IMR-90 (cell line): ENCODE results near the gene DUS1L. TPM values are rescaled to one million over a fixed set of nuclear protein-coding genes. Genes with fewer than 3 reads are reported as not detected.

Experiments used
- ATAC-seq: fragments of 200-7000 bp; cut with Tn5 transposase; 2 replicates; pipeline ENCODE4 v1.9.1; 2020; ENCODE audit warnings: low read depth, mild to moderate bottlenecking, moderate library complexity
- BruUV-seq: library from RNA; stranded (reverse); fragments of 400-500 nt; replicated peaks from 2 replicates; lab custom pipeline; 2021; lab: Mats Ljungman, UMichigan
- CTCF ChIA-PET: fragments of 300-600 bp; formaldehyde crosslinking; extraction: SDS; loops from one replicate; lab custom pipeline; 2021; ENCODE audit warnings: antibody characterized with exemption; lab: Yijun Ruan, JAX
- POLR2A ChIA-PET: fragments of 300-600 bp; sonication (Branson Sonifier 250); formaldehyde crosslinking; loops from one replicate; lab custom pipeline; 2022; ENCODE audit warnings: antibody characterized with exemption; ENCODE audit not compliant: unreplicated experiment; lab: Charles Lee
- DNase-seq: peaks from one replicate; pipeline ENCODE4 v3.0.0; 2013
- H2AFZ ChIP-seq: replicated peaks from 2 replicates; pipeline ENCODE3; 2013; ENCODE audit warnings: low read length, mild to moderate bottlenecking; ENCODE audit not compliant: poor library complexity
- H2AK5ac ChIP-seq: 2 replicates; pipeline ENCODE4 v1.6.1; 2013; ENCODE audit warnings: low read depth, low read length, inconsistent platforms
- H2AK9ac ChIP-seq: replicated peaks from 2 replicates; pipeline ENCODE3; 2013; ENCODE audit warnings: mild to moderate bottlenecking, low read depth, low read length, moderate library complexity; ENCODE audit not compliant: poor library complexity
- H2BK120ac ChIP-seq: 2 replicates; pipeline ENCODE4 v1.6.1; 2013; ENCODE audit warnings: low read depth, low read length, inconsistent platforms
- H2BK15ac ChIP-seq: 3 replicates; pipeline ENCODE4 v1.6.1; 2013; ENCODE audit warnings: low read depth, low read length, inconsistent platforms
- H2BK20ac ChIP-seq: 2 replicates; pipeline ENCODE4 v1.6.1; 2013; ENCODE audit warnings: low read depth, mild to moderate bottlenecking, inconsistent platforms, low read length, moderate library complexity
- H2BK5ac ChIP-seq: 2 replicates; pipeline ENCODE4 v1.6.1; 2013; ENCODE audit warnings: mild to moderate bottlenecking, low read depth, low read length, inconsistent platforms; ENCODE audit not compliant: poor library complexity, severe bottlenecking
- H3K14ac ChIP-seq: replicated peaks from 2 replicates; pipeline ENCODE4 v1.6.1; 2013; ENCODE audit warnings: low read depth, low read length, inconsistent platforms
- H3K18ac ChIP-seq: 2 replicates; pipeline ENCODE4 v1.6.1; 2013; ENCODE audit warnings: low read depth, low read length, control low read depth
- H3K23ac ChIP-seq: 2 replicates; pipeline ENCODE4 v1.6.1; 2013; ENCODE audit warnings: low read depth, low read length, inconsistent platforms
- H3K27ac ChIP-seq: 2 replicates; pipeline ENCODE4 v1.5.1; 2013; ENCODE audit warnings: mild to moderate bottlenecking, control low read depth, low read length; ENCODE audit not compliant: insufficient read depth
- H3K27me3 ChIP-seq: 2 replicates; pipeline ENCODE4 v1.6.1; 2013; ENCODE audit warnings: low read length; ENCODE audit not compliant: control insufficient read depth, insufficient read depth
- H3K36me3 ChIP-seq: 2 replicates; pipeline ENCODE4 v1.6.1; 2013; ENCODE audit warnings: low read length, mixed read lengths; ENCODE audit not compliant: control insufficient read depth, insufficient read depth
- H3K4ac ChIP-seq: 2 replicates; pipeline ENCODE4 v1.6.1; 2013; ENCODE audit warnings: low read depth, low read length, inconsistent platforms
- H3K4me1 ChIP-seq: 2 replicates; pipeline ENCODE4 v1.6.1; 2013; ENCODE audit warnings: low read length, mixed read lengths; ENCODE audit not compliant: control insufficient read depth, insufficient read depth
- H3K4me2 ChIP-seq: 2 replicates; pipeline ENCODE4 v1.6.1; 2013; ENCODE audit warnings: low read depth, mild to moderate bottlenecking, control low read depth, low read length, moderate library complexity
- H3K4me3 ChIP-seq: 2 replicates; pipeline ENCODE4 v1.5.1; 2013; ENCODE audit warnings: low read depth, mild to moderate bottlenecking, control low read depth, low read length, moderate library complexity; ENCODE audit not compliant: insufficient read depth
- H3K56ac ChIP-seq: 2 replicates; pipeline ENCODE4 v1.6.1; 2013; ENCODE audit warnings: low read length, inconsistent platforms; ENCODE audit not compliant: insufficient read depth; ENCODE audit errors: extremely low read depth
- H3K79me1 ChIP-seq, 2 experiments: 2 replicates each; pipeline ENCODE4 v1.6.1; 2013; ENCODE audit warnings: low read length in 2 of 2, inconsistent platforms in 1 of 2, low read depth in 1 of 2
- H3K9ac ChIP-seq: 2 replicates; pipeline ENCODE4 v1.6.1; 2013; ENCODE audit warnings: low read depth, low read length, control low read depth
- H3K9me1 ChIP-seq: 2 replicates; pipeline ENCODE4 v1.6.1; 2013; ENCODE audit warnings: low read length, inconsistent platforms; ENCODE audit not compliant: insufficient read depth
- H3K9me3 ChIP-seq: 2 replicates; pipeline ENCODE4 v1.6.1; 2013; ENCODE audit warnings: low read length; ENCODE audit not compliant: control insufficient read depth, insufficient read depth
- H4K20me1 ChIP-seq: 2 replicates; pipeline ENCODE4 v1.6.1; 2013; ENCODE audit warnings: low read length, inconsistent platforms; ENCODE audit not compliant: insufficient read depth
- H4K5ac ChIP-seq: 2 replicates; pipeline ENCODE4 v1.6.1; 2013; ENCODE audit warnings: mild to moderate bottlenecking, low read depth, low read length, control low read depth
- H4K8ac ChIP-seq, 2 experiments: 2 replicates each; pipeline ENCODE4 v1.6.1; 2013; ENCODE audit warnings: low read depth in 2 of 2, low read length in 2 of 2, control low read depth in 1 of 2, inconsistent platforms in 1 of 2
- H4K91ac ChIP-seq: 2 replicates; pipeline ENCODE4 v1.6.1; 2013; ENCODE audit warnings: low read depth, low read length, inconsistent platforms; ENCODE audit not compliant: insufficient read depth
- BHLHE40 ChIP-seq: fragments of 150-350 bp; IDR thresholded peaks from 2 replicates; pipeline ENCODE4 v1.6.1; 2016; ENCODE audit warnings: mild to moderate bottlenecking, low read depth, low read length
- CEBPB ChIP-seq: IDR thresholded peaks from 2 replicates; pipeline ENCODE4 v1.6.1; 2012; ENCODE audit warnings: low read depth, low read length, improper control_type of control experiment
- CHD1 ChIP-seq: IDR thresholded peaks from 2 replicates; pipeline ENCODE4 v1.6.1; 2012; ENCODE audit warnings: low read depth, low read length, improper control_type of control experiment
- FOS ChIP-seq: fragments of 150-350 bp; IDR thresholded peaks from 2 replicates; pipeline ENCODE4 v1.6.1; 2016; ENCODE audit warnings: low read depth, low read length
- MAFK ChIP-seq: IDR thresholded peaks from 2 replicates; pipeline ENCODE4 v1.6.1; 2012; ENCODE audit warnings: low read depth, low read length, improper control_type of control experiment
- MAZ ChIP-seq: IDR thresholded peaks from 2 replicates; pipeline ENCODE4 v1.6.1; 2012; ENCODE audit warnings: low read depth, mild to moderate bottlenecking, low read length, improper control_type of control experiment, moderate library complexity, borderline replicate concordance
- POLR2A ChIP-seq: IDR thresholded peaks from 2 replicates; pipeline ENCODE4 v1.6.1; 2012; ENCODE audit warnings: mild to moderate bottlenecking, low read depth, low read length
- RAD21 ChIP-seq: IDR thresholded peaks from 2 replicates; pipeline ENCODE4 v1.6.1; 2012; ENCODE audit warnings: low read length, improper control_type of control experiment
- RCOR1 ChIP-seq: IDR thresholded peaks from 2 replicates; pipeline ENCODE4 v1.6.1; 2012; ENCODE audit warnings: mild to moderate bottlenecking, low read length, improper control_type of control experiment; ENCODE audit not compliant: insufficient replicate concordance
- WGBS, 2 experiments: methylation state at CpG; one replicate each; pipeline versions ENCODE4 v1.1.5 to v1.1.7; 2013; ENCODE audit warnings: missing lambda C conversion rate in 2 of 2; ENCODE audit not compliant: insufficient read length in 1 of 2; ENCODE audit errors: extremely low coverage in 2 of 2; 5-methylcytosine and 5-hydroxymethylcytosine counted together
- dilution Hi-C: fragments of 300-500 bp; cut with HindIII; formaldehyde crosslinking; loops from one replicate; pipeline ENCODE4 v1.14.3; 2018; ENCODE audit warnings: low sequenced_read_pairs; ENCODE audit not compliant: unreplicated experiment
- in situ Hi-C: fragments of 300-500 bp; cut with MboI; formaldehyde crosslinking; loops from 3 replicates; pipeline ENCODE4 v1.14.3; 2019; ENCODE audit warnings: low sequenced_read_pairs, inconsistent platforms, mixed read lengths
- intact Hi-C: fragments of 100-400 bp; cut with micrococcal nuclease; formaldehyde crosslinking; loops from 2 replicates; pipeline ENCODE4 v1.10.0; 2022
- polyA plus RNA-seq, 3 experiments: library from polyadenylated mRNA; depleted of rRNA; stranded (reverse); fragments of >200 nt; gene quantifications; 2 replicates each; pipeline ENCODE4 v1.2.3, GENCODE V29; 2012; ENCODE audit warnings: low replicate concordance in 1 of 3
- total RNA-seq: library from RNA; depleted of rRNA; stranded (reverse); fragments of >200 nt; gene quantifications from 2 replicates; pipeline ENCODE4 v1.2.3, GENCODE V29; 2012

The DUS1L gene
- total and polyA plus RNA-seq, 2 of the 4 experiments (the other 2 are of a cell fraction), result 29.0 to 76.9 TPM

- H3K27me3 ChIP-seq, result no peaks in the 10 kb centered on the region
- POLR2A ChIA-PET, result no interaction called here
- no peak overlapping the region for H2BK120ac ChIP-seq
- H2BK15ac ChIP-seq, result no peak overlapping the region
- peak overlapping the region; percentile 57 for H2BK5ac ChIP-seq
- intact Hi-C loops, result no loop called here
- peak overlapping the region; percentile 62; the same call in 1 of the 2 replicates for H4K91ac ChIP-seq
- peaks cover 13% of the 10 kb centered on the region for H3K4me1 ChIP-seq
- H3K36me3 ChIP-seq, result peaks cover 35% of the 10 kb centered on the region
- H2AFZ ChIP-seq, result peak overlapping the region; percentile 88
- no CpG with 5 or more reads among the region's 8 CpGs for WGBS, 2 experiments
- H3K56ac ChIP-seq, result peak overlapping the region; percentile 41; the same call in 1 of the 2 replicates
- no peak overlapping the region; the same call in 1 of the 2 replicates for H3K18ac ChIP-seq
- peak overlapping the region; percentile 74 for H3K27ac ChIP-seq
- in situ Hi-C loops, result no loop called here
- H2AK5ac ChIP-seq, result peak overlapping the region; percentile 94
- dilution Hi-C loops, result no loop called here
- no peak for TF ChIP-seq CHD1
- no peak for TF ChIP-seq MAZ
- no peak for TF ChIP-seq RCOR1
- TF ChIP-seq RAD21, result no peak
- no peak for TF ChIP-seq FOS
- TF ChIP-seq POLR2A, result no peak
- no peak for TF ChIP-seq BHLHE40
- no peak for TF ChIP-seq MAFK
- no peak for TF ChIP-seq CEBPB
- H3K4me2 ChIP-seq, result peak overlapping the region; percentile 83
- 0 out of 2 replicates have a peak overlapping the region, but pooled peaks have one; percentile 10 for H2BK20ac ChIP-seq
- H3K9me3 ChIP-seq, result no peaks in the 10 kb centered on the region
- H3K9ac ChIP-seq, result peak overlapping the region; percentile 87
- H4K5ac ChIP-seq, result no peak overlapping the region
- peak overlapping the region; percentile 89 for H3K4ac ChIP-seq
- peaks cover 31% of the 10 kb centered on the region for H4K20me1 ChIP-seq
- CTCF ChIA-PET, result no interaction called here
- DNase-seq, result no peak
- H3K9me1 ChIP-seq, result peaks cover 5% of the 10 kb centered on the region; the same call in 1 of the 2 replicates
- H3K79me1 ChIP-seq, result peaks cover 0 to 56% of the 10 kb centered on the region in 2 experiments
- ATAC-seq, result no peak
- H3K14ac ChIP-seq, result peak overlapping the region; percentile 96
- peak overlapping the region; percentile 54 for H3K4me3 ChIP-seq
- H4K8ac ChIP-seq, result peak overlapping the region; percentile 16 to 56; a peak in 1 of 4 replicates
- BruUV-seq, result no TSS peak
- peak overlapping the region; percentile 98 for H2AK9ac ChIP-seq
- H3K23ac ChIP-seq, result peak overlapping the region; percentile 94
These were observed 31.1 kb upstream of the DUS1L start for GRCh38 chr17:82096709-82097183.
